Trophoblast cell (in vitro differentiated cells and primary cell): ENCODE measurements around the gene KCNQ1.

Experiments
- DNase-seq, 2 donors: peaks; one replicate each; pipeline ENCODE4 v3.0.0-alpha.2; 2016
- H2AFZ ChIP-seq: 2 replicates; pipeline ENCODE4 v1.6.1; 2013; ENCODE audit warnings: low read length, moderate library complexity, mild to moderate bottlenecking; ENCODE audit not compliant: insufficient read depth, poor library complexity
- H2AK5ac ChIP-seq: 2 replicates; pipeline ENCODE4 v1.6.1; 2013; ENCODE audit warnings: mild to moderate bottlenecking, low read length
- H2BK120ac ChIP-seq: 2 replicates; pipeline ENCODE4 v1.6.1; 2013; ENCODE audit warnings: low read length, mild to moderate bottlenecking, moderate library complexity; ENCODE audit not compliant: insufficient read depth, poor library complexity
- H2BK12ac ChIP-seq: 2 replicates; pipeline ENCODE4 v1.6.1; 2013; ENCODE audit warnings: mild to moderate bottlenecking, low read length, moderate library complexity
- H2BK5ac ChIP-seq: 2 replicates; pipeline ENCODE4 v1.6.1; 2013; ENCODE audit warnings: low read length, low read depth, moderate library complexity, mild to moderate bottlenecking; ENCODE audit not compliant: poor library complexity
- H3K14ac ChIP-seq: 2 replicates; pipeline ENCODE4 v1.6.1; 2013; ENCODE audit warnings: mild to moderate bottlenecking, low read length
- H3K18ac ChIP-seq: 2 replicates; pipeline ENCODE4 v1.6.1; 2013; ENCODE audit warnings: mild to moderate bottlenecking, low read length
- H3K23ac ChIP-seq: 2 replicates; pipeline ENCODE4 v1.6.1; 2013; ENCODE audit warnings: low read length
- H3K27ac ChIP-seq: 2 replicates; pipeline ENCODE4 v1.5.1; 2013; ENCODE audit warnings: low read depth, mild to moderate bottlenecking, inconsistent platforms, low read length, moderate library complexity
- H3K27me3 ChIP-seq: 2 replicates; pipeline ENCODE4 v1.6.1; 2013; ENCODE audit warnings: inconsistent platforms, mild to moderate bottlenecking, low read length, moderate library complexity; ENCODE audit not compliant: insufficient read depth
- H3K36me3 ChIP-seq, 2 experiments: 1 replicate in 1 of 2; 2 replicates in 1 of 2; pipeline ENCODE4 v1.6.1; 2013; ENCODE audit warnings: low read length in 2 of 2, mild to moderate bottlenecking in 2 of 2, moderate library complexity in 1 of 2; ENCODE audit not compliant: insufficient read depth in 2 of 2, control insufficient read depth in 1 of 2
- H3K4ac ChIP-seq: 2 replicates; pipeline ENCODE4 v1.6.1; 2013; ENCODE audit warnings: low read depth, mild to moderate bottlenecking, low read length, moderate library complexity
- H3K4me1 ChIP-seq, 2 experiments: 1 replicate in 1 of 2; 2 replicates in 1 of 2; pipeline ENCODE4 v1.6.1; 2013; ENCODE audit warnings: low read length in 2 of 2, mild to moderate bottlenecking in 2 of 2, moderate library complexity in 1 of 2; ENCODE audit not compliant: insufficient read depth in 2 of 2, control insufficient read depth in 1 of 2
- H3K4me2 ChIP-seq: 2 replicates; pipeline ENCODE4 v1.6.1; 2013; ENCODE audit warnings: inconsistent platforms, mild to moderate bottlenecking, low read length, moderate library complexity
- H3K4me3 ChIP-seq: 2 replicates; pipeline ENCODE4 v1.5.1; 2013; ENCODE audit warnings: mild to moderate bottlenecking, low read depth, low read length, inconsistent platforms
- H3K79me1 ChIP-seq: one replicate; pipeline ENCODE4 v1.6.1; 2013; ENCODE audit warnings: low read length
- H3K79me2 ChIP-seq: 2 replicates; pipeline ENCODE4 v1.6.1; 2013; ENCODE audit warnings: low read length, mild to moderate bottlenecking; ENCODE audit not compliant: control insufficient read depth, insufficient read depth, poor library complexity
- H3K9ac ChIP-seq: 2 replicates; pipeline ENCODE4 v1.6.1; 2013; ENCODE audit warnings: mild to moderate bottlenecking, low read length
- H3K9me3 ChIP-seq: 2 replicates; pipeline ENCODE4 v1.6.1; 2013; ENCODE audit warnings: low read depth, mild to moderate bottlenecking, control low read depth, inconsistent platforms, low read length; ENCODE audit not compliant: insufficient read depth
- H4K12ac ChIP-seq: 2 replicates; pipeline ENCODE4 v1.6.1; 2013; ENCODE audit warnings: low read depth, mild to moderate bottlenecking, low read length, moderate library complexity
- H4K8ac ChIP-seq: 2 replicates; pipeline ENCODE4 v1.6.1; 2013; ENCODE audit warnings: low read depth, mild to moderate bottlenecking, low read length, moderate library complexity
- H4K91ac ChIP-seq: one replicate; pipeline ENCODE4 v1.6.1; 2013; ENCODE audit warnings: low read depth, mild to moderate bottlenecking, low read length, moderate library complexity
- WGBS: extraction: QIAGEN DNeasy Blood & Tissue Kit; methylation state at CpG from one replicate; pipeline ENCODE4 v1.1.7; 2013; ENCODE audit warnings: missing lambda C conversion rate; ENCODE audit not compliant: insufficient read length, insufficient coverage; ENCODE audit errors: extremely low coverage; 5-methylcytosine and 5-hydroxymethylcytosine counted together

The KCNQ1 gene

DNA sequence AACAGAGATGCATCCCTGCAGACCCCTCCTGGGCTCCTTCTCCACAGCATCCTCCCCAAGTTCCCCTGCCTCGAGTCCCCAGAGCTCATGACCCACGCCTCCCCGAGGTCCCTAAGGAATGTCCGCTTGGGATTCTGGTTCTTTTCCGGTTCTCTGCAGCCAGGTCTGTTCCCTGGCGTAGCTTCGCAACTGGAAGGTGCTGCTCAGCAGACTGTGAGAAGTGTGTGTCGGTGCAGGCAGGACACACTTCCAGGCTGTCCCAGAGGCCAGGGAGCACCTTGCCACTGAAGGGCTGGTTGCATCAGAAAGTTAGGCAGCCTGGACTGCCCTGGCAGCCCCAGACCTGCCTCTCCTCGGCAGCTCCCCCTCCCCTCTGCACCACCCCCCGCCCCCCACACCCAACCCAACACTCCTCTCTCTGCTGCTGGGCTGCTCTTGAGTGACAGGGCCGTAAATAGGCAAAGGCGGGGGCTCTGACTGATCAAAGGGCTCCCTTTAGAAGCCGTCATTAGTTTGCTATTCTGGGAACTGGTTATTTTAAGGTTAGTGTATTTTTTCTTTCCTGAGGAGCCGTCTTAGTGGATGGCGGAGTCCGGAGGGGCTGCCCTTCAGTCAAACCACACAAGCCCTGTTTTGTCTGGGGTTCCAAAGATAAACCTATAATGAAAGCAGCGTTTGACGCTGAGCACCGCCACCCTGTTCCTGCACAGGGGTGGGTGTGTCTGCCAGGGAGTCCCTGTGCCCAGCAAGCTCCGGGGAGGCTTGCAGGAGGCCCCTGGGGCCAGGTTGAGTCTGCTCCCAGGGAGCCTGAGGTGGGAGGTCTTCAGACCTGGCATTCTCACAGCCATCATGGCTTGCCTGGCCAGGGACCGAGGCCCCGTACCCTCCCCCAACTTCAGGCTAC, 343.6 kb downstream of the KCNQ1 start:
- no peak overlapping the region for H3K14ac ChIP-seq
- no peak overlapping the region for H3K4ac ChIP-seq
- H2AFZ ChIP-seq: peak overlapping the region; percentile 13
- H2BK5ac ChIP-seq: no peak overlapping the region
- peak overlapping the region; percentile 12 for H2BK12ac ChIP-seq
- H3K79me1 ChIP-seq: no peaks in the 10 kb centered on the region
- no peaks in the 10 kb centered on the region for H3K79me2 ChIP-seq
- no peaks in the 10 kb centered on the region for H3K27me3 ChIP-seq
- H3K4me2 ChIP-seq: no peak overlapping the region
- H4K91ac ChIP-seq: no peak overlapping the region
- no peak overlapping the region for H3K23ac ChIP-seq
- no peak overlapping the region for H2AK5ac ChIP-seq
- no peak overlapping the region for H3K27ac ChIP-seq
- DNase-seq: no peak
- H3K4me1 ChIP-seq: peaks cover 8% of the 10 kb centered on the region in 2 experiments
- no peak overlapping the region for H3K4me3 ChIP-seq
- no peak overlapping the region for H4K12ac ChIP-seq
- no peak overlapping the region for H3K18ac ChIP-seq
- peaks cover 4% of the 10 kb centered on the region for H3K9me3 ChIP-seq
- no peak overlapping the region for H4K8ac ChIP-seq
- H3K9ac ChIP-seq: no peak overlapping the region
- no peak overlapping the region for H2BK120ac ChIP-seq
- WGBS: no CpG with 5 or more reads among the region's 22 CpGs
- no peaks in the 10 kb centered on the region for H3K36me3 ChIP-seq

DNA sequence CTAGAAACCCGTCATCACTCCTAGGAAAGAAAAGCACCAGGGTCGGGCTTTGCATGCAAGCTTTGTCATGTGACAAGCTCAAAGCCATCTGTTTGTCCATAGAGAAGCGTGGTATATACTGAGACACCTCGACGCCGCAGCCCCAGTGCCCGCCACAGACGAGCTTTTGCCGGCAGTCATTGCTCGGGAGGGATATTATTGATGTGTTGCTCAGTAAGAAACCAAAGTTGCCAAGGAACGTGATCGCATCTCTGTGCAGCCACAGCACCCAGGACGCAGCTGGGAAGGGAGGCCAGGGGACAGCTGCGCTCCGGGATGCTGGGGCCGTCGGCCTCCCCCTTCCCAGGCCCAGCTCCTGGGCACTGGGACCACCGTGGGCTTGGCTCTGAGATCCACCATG, 344.5 kb downstream of the KCNQ1 start:
- Histone ChIP-seq H3K18ac (no peak overlapping the region), H3K9ac (no peak overlapping the region), H2BK5ac (no peak overlapping the region), H3K23ac (no peak overlapping the region), H3K27me3 (no peaks in the 10 kb centered on the region), H3K14ac (no peak overlapping the region), H3K4me1 (peaks cover 8% of the 10 kb centered on the region in 2 experiments), H4K8ac (no peak overlapping the region), H3K9me3 (peaks cover 4% of the 10 kb centered on the region), H3K79me2 (no peaks in the 10 kb centered on the region), H4K91ac (no peak overlapping the region), H3K4me2 (no peak overlapping the region), H2BK120ac (no peak overlapping the region), H3K36me3 (no peaks in the 10 kb centered on the region), H3K79me1 (no peaks in the 10 kb centered on the region), H2AK5ac (no peak overlapping the region), H2AFZ (no peak overlapping the region), H2BK12ac (no peak overlapping the region), H3K4me3 (no peak overlapping the region), H4K12ac (no peak overlapping the region), H3K4ac (no peak overlapping the region), H3K27ac (no peak overlapping the region)
- WGBS: no CpG with 5 or more reads among the region's 18 CpGs
- no peak for DNase-seq

DNA sequence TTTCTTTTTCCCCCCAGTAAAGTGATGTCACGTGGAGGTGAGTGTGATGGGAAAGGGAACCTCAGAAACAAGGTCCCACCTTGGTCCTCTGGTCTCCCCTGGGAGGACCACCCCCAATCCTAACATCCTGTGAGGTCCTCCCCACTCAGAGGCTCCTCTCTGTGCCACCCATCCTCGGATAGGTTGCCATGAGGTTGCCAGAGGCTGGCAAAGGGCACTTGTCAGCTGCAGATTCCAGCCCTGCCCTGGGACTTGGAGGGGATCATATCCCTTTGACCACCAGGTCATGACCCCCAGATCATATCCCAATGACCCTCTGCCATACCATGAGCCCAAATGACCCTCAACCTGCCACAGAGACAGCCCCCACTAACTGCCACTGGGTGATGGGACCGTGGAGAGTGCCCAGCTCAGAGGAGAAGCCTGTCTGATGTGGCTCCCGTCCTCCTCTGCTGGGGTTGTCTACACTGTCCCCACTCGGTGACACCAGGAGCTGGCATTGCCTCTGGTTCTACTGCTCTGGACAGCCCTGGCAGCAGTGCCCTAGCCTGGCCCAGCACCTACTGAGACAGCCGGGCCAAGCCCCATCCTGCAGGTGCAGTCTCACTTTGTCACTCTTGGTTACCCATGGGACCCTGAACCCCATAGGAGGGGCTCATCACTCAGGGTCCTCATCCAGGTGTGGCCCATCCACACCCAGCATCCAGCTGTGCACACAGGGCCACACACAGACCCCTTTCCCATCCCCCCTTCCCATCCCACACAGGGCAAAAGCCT, 345.2 kb downstream of the KCNQ1 start:
- Histone ChIP-seq H2BK12ac (no peak overlapping the region), H3K79me2 (no peaks in the 10 kb centered on the region), H2AK5ac (no peak overlapping the region), H2BK120ac (no peak overlapping the region), H2AFZ (no peak overlapping the region), H2BK5ac (no peak overlapping the region), H3K27me3 (no peaks in the 10 kb centered on the region), H3K4me1 (peaks cover 8% of the 10 kb centered on the region in 2 experiments), H4K91ac (no peak overlapping the region), H3K18ac (no peak overlapping the region), H3K79me1 (no peaks in the 10 kb centered on the region), H3K4me2 (no peak overlapping the region), H3K14ac (no peak overlapping the region), H4K12ac (no peak overlapping the region), H3K9ac (no peak overlapping the region), H3K4me3 (no peak overlapping the region), H3K36me3 (no peaks in the 10 kb centered on the region), H3K27ac (no peak overlapping the region), H3K9me3 (peaks cover 4% of the 10 kb centered on the region), H3K4ac (no peak overlapping the region), H4K8ac (no peak overlapping the region), H3K23ac (no peak overlapping the region)
- DNase-seq: no peak
- WGBS: no CpG with 5 or more reads among the region's 6 CpGs

DNA sequence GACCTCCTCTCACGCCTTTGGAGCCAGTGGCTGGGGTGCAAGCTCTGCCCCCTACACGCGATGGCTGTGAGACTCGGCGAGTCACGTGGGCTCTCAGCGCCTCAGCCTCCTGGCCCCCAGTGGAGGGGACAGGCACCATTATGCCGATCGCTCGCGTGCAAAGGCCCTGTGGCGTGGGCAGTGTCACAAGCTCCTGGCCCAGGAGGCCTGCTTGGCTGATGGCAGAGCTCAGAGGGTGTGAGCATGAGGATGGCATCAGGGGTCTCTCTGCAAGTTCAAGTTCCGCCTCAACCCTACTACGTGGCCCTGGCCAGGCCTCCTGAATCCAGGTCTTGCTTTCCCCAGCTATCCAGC, 345.7 kb downstream of the KCNQ1 start:
- Histone ChIP-seq H3K27ac (no peak overlapping the region), H3K4me2 (no peak overlapping the region), H2AFZ (no peak overlapping the region), H4K91ac (no peak overlapping the region), H2BK120ac (no peak overlapping the region), H2AK5ac (no peak overlapping the region), H3K79me2 (no peaks in the 10 kb centered on the region), H4K8ac (no peak overlapping the region), H3K27me3 (no peaks in the 10 kb centered on the region), H3K14ac (no peak overlapping the region), H3K36me3 (no peaks in the 10 kb centered on the region), H3K4me3 (no peak overlapping the region), H3K4ac (no peak overlapping the region), H3K18ac (no peak overlapping the region), H4K12ac (no peak overlapping the region), H3K9me3 (peaks cover 4% of the 10 kb centered on the region), H2BK12ac (no peak overlapping the region), H3K9ac (no peak overlapping the region), H3K23ac (no peak overlapping the region), H3K79me1 (no peaks in the 10 kb centered on the region), H2BK5ac (no peak overlapping the region), H3K4me1 (peaks cover 8% of the 10 kb centered on the region in 2 experiments)
- no CpG with 5 or more reads among the region's 14 CpGs for WGBS
- no peak for DNase-seq
